Progenitor cell of endocrine pancreas (in vitro differentiated cells): ENCODE measurements around the gene SCN9A. TPM values are rescaled to one million over a fixed set of nuclear protein-coding genes. Genes with fewer than 3 reads are reported as not detected.

Experiments used
- DNase-seq: peaks from one replicate; pipeline ENCODE4 v3.0.0; 2021; ENCODE audit warnings: low spot score; ENCODE audit not compliant: unreplicated experiment
- H3K27ac Mint-ChIP-seq: 2 replicates; pipeline ENCODE4 v1.8.0; 2021; ENCODE audit warnings: mild to moderate bottlenecking, moderate library complexity, mixed read lengths
- H3K27me3 Mint-ChIP-seq: 2 replicates; pipeline ENCODE4 v1.8.0; 2021; ENCODE audit warnings: mixed read lengths
- H3K36me3 Mint-ChIP-seq: 2 replicates; pipeline ENCODE4 v1.8.0; 2022; ENCODE audit warnings: mixed read lengths; ENCODE audit not compliant: insufficient read depth
- H3K4me1 Mint-ChIP-seq: 2 replicates; pipeline ENCODE4 v1.8.0; 2021; ENCODE audit warnings: low read depth, mixed read lengths
- H3K4me3 Mint-ChIP-seq: 2 replicates; pipeline ENCODE4 v1.8.0; 2021; ENCODE audit warnings: low read depth, mild to moderate bottlenecking, moderate library complexity, mixed read lengths
- H3K9me3 Mint-ChIP-seq: 2 replicates; pipeline ENCODE4 v1.8.0; 2021; ENCODE audit warnings: low read depth, mixed read lengths
- total RNA-seq: library from RNA; stranded (reverse); gene quantifications from 2 replicates; pipeline ENCODE4 v1.2.1, GENCODE V29; 2021
- TF ChIP-seq, protein P1 (sequence below): fragments of 200-600 bp; sonication (generic); IDR thresholded peaks from one replicate; pipeline ENCODE4 v1.5.0; 2021; ENCODE audit warnings: antibody characterized with exemption, mild to moderate bottlenecking; ENCODE audit not compliant: unreplicated experiment

The SCN9A gene
- total RNA-seq, 1 donor from 2014 or later: 23.7 TPM

DNA sequence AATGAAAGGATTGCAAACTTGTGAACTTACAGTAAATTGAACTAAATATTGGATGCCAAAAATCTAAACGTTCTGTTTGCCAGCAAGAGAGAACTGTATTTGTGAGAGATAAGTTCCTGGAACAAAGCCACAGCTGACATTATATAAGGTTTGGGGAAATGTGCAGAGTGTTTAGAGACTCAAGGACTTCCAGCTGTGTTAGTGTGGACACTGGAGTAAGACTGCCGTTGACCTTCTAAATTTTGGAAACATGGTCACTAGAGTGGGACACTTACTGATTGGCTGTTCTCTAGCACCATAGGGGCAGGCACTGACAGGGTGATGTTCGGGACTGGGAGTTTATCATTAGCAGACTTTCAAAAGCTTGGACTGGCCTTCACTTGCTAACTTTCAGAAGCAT, 40.5 kb downstream of the SCN9A start:
- no peaks in the 10 kb centered on the region for H3K36me3 Mint-ChIP-seq
- H3K4me1 Mint-ChIP-seq: peaks cover 4% of the 10 kb centered on the region
- TF ChIP-seq, protein P1, sequence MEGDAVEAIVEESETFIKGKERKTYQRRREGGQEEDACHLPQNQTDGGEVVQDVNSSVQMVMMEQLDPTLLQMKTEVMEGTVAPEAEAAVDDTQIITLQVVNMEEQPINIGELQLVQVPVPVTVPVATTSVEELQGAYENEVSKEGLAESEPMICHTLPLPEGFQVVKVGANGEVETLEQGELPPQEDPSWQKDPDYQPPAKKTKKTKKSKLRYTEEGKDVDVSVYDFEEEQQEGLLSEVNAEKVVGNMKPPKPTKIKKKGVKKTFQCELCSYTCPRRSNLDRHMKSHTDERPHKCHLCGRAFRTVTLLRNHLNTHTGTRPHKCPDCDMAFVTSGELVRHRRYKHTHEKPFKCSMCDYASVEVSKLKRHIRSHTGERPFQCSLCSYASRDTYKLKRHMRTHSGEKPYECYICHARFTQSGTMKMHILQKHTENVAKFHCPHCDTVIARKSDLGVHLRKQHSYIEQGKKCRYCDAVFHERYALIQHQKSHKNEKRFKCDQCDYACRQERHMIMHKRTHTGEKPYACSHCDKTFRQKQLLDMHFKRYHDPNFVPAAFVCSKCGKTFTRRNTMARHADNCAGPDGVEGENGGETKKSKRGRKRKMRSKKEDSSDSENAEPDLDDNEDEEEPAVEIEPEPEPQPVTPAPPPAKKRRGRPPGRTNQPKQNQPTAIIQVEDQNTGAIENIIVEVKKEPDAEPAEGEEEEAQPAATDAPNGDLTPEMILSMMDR: no peak
- no peak overlapping the region for H3K27ac Mint-ChIP-seq
- H3K27me3 Mint-ChIP-seq: no peaks in the 10 kb centered on the region
- no peaks in the 10 kb centered on the region for H3K9me3 Mint-ChIP-seq
- no peak for DNase-seq
- H3K4me3 Mint-ChIP-seq: no peak overlapping the region

- H3K4me3 Mint-ChIP-seq: no peak overlapping the region
- no peak for DNase-seq
- TF ChIP-seq, protein P1: no peak
- no peaks in the 10 kb centered on the region for H3K27me3 Mint-ChIP-seq
- no peak overlapping the region for H3K27ac Mint-ChIP-seq
- no peaks in the 10 kb centered on the region for H3K36me3 Mint-ChIP-seq
- peaks cover 4% of the 10 kb centered on the region for H3K4me1 Mint-ChIP-seq
- no peaks in the 10 kb centered on the region for H3K9me3 Mint-ChIP-seq
Observed at GRCh38 chr2:166334805-166335204, 40.9 kb downstream of the SCN9A start.

DNA sequence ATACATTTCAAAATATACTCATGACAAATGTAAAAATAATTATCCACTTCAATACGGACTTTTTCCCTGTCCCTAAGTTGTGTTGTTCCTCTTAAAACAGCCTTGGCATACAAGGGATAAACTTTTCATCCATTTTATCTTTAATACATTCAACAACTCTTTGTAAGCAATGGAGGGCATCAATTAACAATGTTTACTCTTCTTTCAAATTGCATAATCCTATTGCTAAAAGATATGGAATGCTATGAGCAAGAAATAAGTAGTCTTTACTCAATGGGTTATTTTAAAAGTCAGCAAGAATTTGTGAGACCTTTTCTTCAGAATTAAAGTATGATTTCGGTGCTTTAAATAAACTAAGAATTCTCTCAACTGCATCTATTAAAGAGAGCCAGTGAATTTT, 41.9 kb downstream of the SCN9A start:
- no peaks in the 10 kb centered on the region for H3K9me3 Mint-ChIP-seq
- no peak overlapping the region for H3K27ac Mint-ChIP-seq
- H3K27me3 Mint-ChIP-seq: no peaks in the 10 kb centered on the region
- TF ChIP-seq, protein P1: no peak
- peaks cover 4% of the 10 kb centered on the region for H3K4me1 Mint-ChIP-seq
- DNase-seq: no peak
- H3K36me3 Mint-ChIP-seq: no peaks in the 10 kb centered on the region
- H3K4me3 Mint-ChIP-seq: no peak overlapping the region

GRCh38 chr2:166332106-166332505, 43.6 kb downstream of the SCN9A start:
- TF ChIP-seq, protein P1: no peak
- Mint-ChIP-seq H3K36me3 (no peaks in the 10 kb centered on the region), H3K4me1 (peaks cover 4% of the 10 kb centered on the region), H3K27ac (no peak overlapping the region), H3K9me3 (no peaks in the 10 kb centered on the region), H3K27me3 (no peaks in the 10 kb centered on the region), H3K4me3 (no peak overlapping the region)
- no peak for DNase-seq

DNA sequence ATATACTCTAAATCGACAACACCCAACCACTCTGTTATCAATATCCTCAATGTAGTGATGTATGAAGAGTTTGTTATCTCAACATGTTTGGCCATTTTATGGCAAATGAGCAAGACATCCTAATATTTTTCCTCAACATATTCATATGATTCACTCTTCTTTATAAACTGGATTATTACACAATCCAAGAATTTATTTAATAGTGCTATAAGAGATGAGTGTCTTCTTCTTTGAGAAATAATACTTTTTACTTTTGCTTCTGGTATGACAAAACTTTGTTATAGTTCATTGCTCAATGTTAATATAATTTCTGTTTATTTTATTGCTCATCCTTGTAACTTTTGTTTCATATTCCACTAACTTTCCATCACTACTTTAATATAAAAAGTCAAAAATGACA, 44.3 kb downstream of the SCN9A start:
- Mint-ChIP-seq H3K4me3 (no peak overlapping the region), H3K9me3 (no peaks in the 10 kb centered on the region), H3K4me1 (peaks cover 4% of the 10 kb centered on the region), H3K27ac (no peak overlapping the region), H3K27me3 (no peaks in the 10 kb centered on the region), H3K36me3 (no peaks in the 10 kb centered on the region)
- TF ChIP-seq, protein P1: no peak
- DNase-seq: no peak
